ENCODE measurements around the gene POLR3K.
A peak's percentile ranks its signal among the peaks of the same experiment; 100 is the strongest.

The POLR3K gene

GRCh38 chr16:53346-54236 lies at the start of gene POLR3K, which contains the start of gene SNRNP25:
POLR3K (minus strand) TSS chr16:53608; CDS start chr16:53586, 22 bp downstream.
SNRNP25 (plus strand) TSS chr16:53828; CDS start chr16:54017, 189 bp downstream.
- DNase-seq, result peak; percentile 98

GRCh38 chr16:102060-102855 lies 48.9 kb upstream of the POLR3K start:
- DNase-seq, result no peak

GRCh38 chr16:101586-101985 lies 48.2 kb upstream of the POLR3K start:
- DNase-seq, result no peak

GRCh38 chr16:100989-101388 lies 47.6 kb upstream of the POLR3K start:
- no peak for DNase-seq

- DNase-seq, result no peak
These were observed 44.4 kb upstream of the POLR3K start for GRCh38 chr16:97822-98221.

GRCh38 chr16:96935-97381 lies 43.5 kb upstream of the POLR3K start:
- peak; percentile 91 for DNase-seq

GRCh38 chr16:94918-95265 lies 41.5 kb upstream of the POLR3K start:
- DNase-seq, result no peak

GRCh38 chr16:92431-93339 lies 39.3 kb upstream of the POLR3K start:
- DNase-seq, result no peak

- DNase-seq, result no peak
These were observed 38.1 kb upstream of the POLR3K start for GRCh38 chr16:91484-91883.

- no peak for DNase-seq
These were observed 36.2 kb upstream of the POLR3K start for GRCh38 chr16:89391-90302.

- DNase-seq, result no peak
These were observed 35.2 kb upstream of the POLR3K start for GRCh38 chr16:88613-89012.

- DNase-seq, result no peak
These were observed 33.1 kb upstream of the POLR3K start for GRCh38 chr16:86483-86952.

GRCh38 chr16:85865-86264 lies 32.5 kb upstream of the POLR3K start:
- no peak for DNase-seq

GRCh38 chr16:85407-85782 lies 32.0 kb upstream of the POLR3K start:
- no peak for DNase-seq

- peak; percentile 15 for DNase-seq
These were observed 31.5 kb upstream of the POLR3K start for GRCh38 chr16:84718-85406.

- DNase-seq, result no peak
These were observed 30.6 kb upstream of the POLR3K start for GRCh38 chr16:83781-84615.

GRCh38 chr16:83060-83603 lies 29.7 kb upstream of the POLR3K start:
- no peak for DNase-seq

- DNase-seq, result no peak
These were observed 26.0 kb upstream of the POLR3K start for GRCh38 chr16:79151-80054.
